CD4-positive, CD25-positive, alpha-beta regulatory T cell (primary cell): ENCODE results near the gene HTR7. TPM values are rescaled to one million over a fixed set of nuclear protein-coding genes. Genes with fewer than 3 reads are reported as not detected.

Source experiments
- ATAC-seq, 2 donors: fragments of 150-1000 bp; cut with Tn5 transposase; one replicate each; pipeline ENCODE4 v1.10.0; 2021; ENCODE audit warnings: low read depth in 2 of 2, moderate number of reproducible peaks in 2 of 2, moderate library complexity in 1 of 2
- DNase-seq, 3 donors: peaks; one replicate each; pipeline versions ENCODE4 v3.0.0 to v3.0.0-alpha.2; 2012 to 2022; ENCODE audit warnings: mixed read lengths in 1 of 3
- H3K27ac ChIP-seq: one replicate; pipeline ENCODE4 v1.7.0; 2013; ENCODE audit warnings: mild to moderate bottlenecking, low read length; ENCODE audit not compliant: insufficient read depth, poor library complexity, severe bottlenecking
- H3K27me3 ChIP-seq: one replicate; pipeline ENCODE4 v1.7.0; 2013; ENCODE audit warnings: low read length; ENCODE audit not compliant: control insufficient read depth, insufficient read depth
- H3K36me3 ChIP-seq: one replicate; pipeline ENCODE4 v1.7.0; 2013; ENCODE audit warnings: mild to moderate bottlenecking, low read length, moderate library complexity; ENCODE audit not compliant: control insufficient read depth, insufficient read depth
- H3K4me1 ChIP-seq: 2 replicates; pipeline ENCODE4 v1.7.0; 2013; ENCODE audit warnings: mild to moderate bottlenecking, low read length; ENCODE audit not compliant: insufficient read depth, control insufficient read depth, poor library complexity, severe bottlenecking
- H3K4me3 ChIP-seq: one replicate; pipeline ENCODE4 v1.7.0; 2013; ENCODE audit warnings: low read depth, mild to moderate bottlenecking, low read length, moderate library complexity
- H3K9me3 ChIP-seq, 2 experiments: 1 replicate in 1 of 2; 2 replicates in 1 of 2; pipeline ENCODE4 v1.7.0; 2013; ENCODE audit warnings: low read length in 2 of 2, mild to moderate bottlenecking in 1 of 2, moderate library complexity in 1 of 2; ENCODE audit not compliant: control insufficient read depth in 2 of 2
- H3K27ac Mint-ChIP-seq, 3 donors: one replicate each; pipeline ENCODE4 v1.8.0; 2020 to 2022; ENCODE audit warnings: mild to moderate bottlenecking in 3 of 3, mixed read lengths in 3 of 3, moderate library complexity in 2 of 3
- H3K27me3 Mint-ChIP-seq: one replicate; pipeline ENCODE4 v1.8.0; 2022; ENCODE audit warnings: mild to moderate bottlenecking, mixed read lengths
- H3K36me3 Mint-ChIP-seq: one replicate; pipeline ENCODE4 v1.8.0; 2020; ENCODE audit warnings: mixed read lengths
- H3K4me1 Mint-ChIP-seq, 4 donors: one replicate each; pipeline ENCODE4 v1.8.0; 2020 to 2022; ENCODE audit warnings: mixed read lengths in 4 of 4, mild to moderate bottlenecking in 1 of 4
- H3K4me3 Mint-ChIP-seq, 4 donors: one replicate each; pipeline ENCODE4 v1.8.0; 2020 to 2022; ENCODE audit warnings: mild to moderate bottlenecking in 4 of 4, mixed read lengths in 4 of 4, moderate library complexity in 3 of 4
- H3K9me3 Mint-ChIP-seq, 7 donors: one replicate each; pipeline ENCODE4 v1.8.0; 2020 to 2022; ENCODE audit warnings: mixed read lengths in 7 of 7, mild to moderate bottlenecking in 3 of 7, moderate library complexity in 2 of 7
- polyA plus RNA-seq, 4 donors: library from polyadenylated mRNA; unstranded; fragments of 300-500 nt; fragmentation: Illumina TruSeq; gene quantifications; one replicate each; pipeline ENCODE4 v1.2.3, GENCODE V29; 2021
- total RNA-seq: library from RNA; stranded (reverse); gene quantifications from one replicate; pipeline ENCODE4 v1.2.3, GENCODE V29; 2022

HTR7 gene
- total and polyA plus RNA-seq, 5 donors from 2014 or later, result not detected

GRCh38 chr10:90858461-90858968, 676 bp upstream of the HTR7 start:
- Histone ChIP-seq H3K9me3 (no peaks in the 10 kb centered on the region), H3K4me3 (peak overlapping the region; percentile 57), H3K4me1 (peaks cover 20% of the 10 kb centered on the region), H3K36me3 (no peaks in the 10 kb centered on the region), H3K27me3 (peaks cover 53% of the 10 kb centered on the region), H3K27ac (no peak overlapping the region)
- H3K4me1 Mint-ChIP-seq, result peaks cover 0 to 13% (median 3%) of the 10 kb centered on the region in 4 donors
- H3K27me3 Mint-ChIP-seq, result peaks cover 79% of the 10 kb centered on the region
- no peaks in the 10 kb centered on the region for H3K36me3 Mint-ChIP-seq
- H3K4me3 Mint-ChIP-seq, result peak overlapping the region; percentile 75 to 91 (median 87)
- H3K27ac Mint-ChIP-seq, result peak overlapping the region in 1 of 3 donors; percentile 12
- no peak for ATAC-seq
- H3K9me3 Mint-ChIP-seq, result peaks cover 0 to 2% (median 0%) of the 10 kb centered on the region in 7 donors
- DNase-seq, result no peak

DNA sequence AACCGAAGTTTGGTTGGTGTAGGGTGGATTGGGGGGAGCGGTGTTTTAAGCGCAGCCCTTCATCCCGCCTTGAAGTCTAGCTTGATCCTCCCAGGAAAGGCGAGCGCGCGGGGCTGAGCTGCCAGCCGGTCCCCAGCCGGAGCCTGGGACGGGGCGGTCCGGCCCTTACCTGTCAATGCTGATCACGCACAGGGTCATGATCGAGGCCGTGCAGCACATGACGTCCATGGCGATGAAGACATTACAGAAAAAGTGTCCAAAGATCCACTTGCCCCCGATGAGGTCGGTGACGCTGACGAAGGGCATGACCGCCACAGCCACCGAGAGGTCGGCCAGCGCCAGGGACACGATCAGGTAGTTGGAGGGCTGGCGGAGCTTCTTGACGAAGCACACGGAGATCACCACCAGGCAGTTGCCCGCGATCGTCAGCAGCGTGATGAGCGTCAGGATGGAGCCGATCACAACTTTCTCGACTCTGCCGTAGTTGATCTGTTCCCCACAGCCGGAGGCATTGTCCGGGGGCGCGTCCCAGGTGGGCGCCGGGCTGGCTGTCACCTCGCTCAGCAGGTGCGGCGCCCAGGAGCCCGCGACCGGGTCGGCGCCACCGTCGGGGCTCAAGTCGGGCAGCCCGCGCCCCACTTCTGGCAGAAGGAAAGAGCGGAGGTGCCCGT, 740 bp downstream of the HTR7 start:
- H3K9me3 Mint-ChIP-seq, result peaks cover 0 to under 1% (median 0%) of the 10 kb centered on the region in 7 donors
- Histone ChIP-seq H3K27ac (no peak overlapping the region), H3K9me3 (no peaks in the 10 kb centered on the region), H3K4me3 (peak overlapping the region; percentile 28), H3K27me3 (peaks cover 48% of the 10 kb centered on the region), H3K36me3 (no peaks in the 10 kb centered on the region), H3K4me1 (peaks cover 20% of the 10 kb centered on the region)
- ATAC-seq (peak; percentile 12 to 26), DNase-seq (peak in 1 of 3 donors; percentile 7)
- H3K4me3 Mint-ChIP-seq, result peak overlapping the region; percentile 12 to 91 (median 76)
- H3K4me1 Mint-ChIP-seq, result peaks cover 0 to 13% (median 3%) of the 10 kb centered on the region in 4 donors
- H3K36me3 Mint-ChIP-seq, result no peaks in the 10 kb centered on the region
- peak overlapping the region; percentile 34 to 63 (median 35) for H3K27ac Mint-ChIP-seq
- H3K27me3 Mint-ChIP-seq, result peaks cover 81% of the 10 kb centered on the region

DNA sequence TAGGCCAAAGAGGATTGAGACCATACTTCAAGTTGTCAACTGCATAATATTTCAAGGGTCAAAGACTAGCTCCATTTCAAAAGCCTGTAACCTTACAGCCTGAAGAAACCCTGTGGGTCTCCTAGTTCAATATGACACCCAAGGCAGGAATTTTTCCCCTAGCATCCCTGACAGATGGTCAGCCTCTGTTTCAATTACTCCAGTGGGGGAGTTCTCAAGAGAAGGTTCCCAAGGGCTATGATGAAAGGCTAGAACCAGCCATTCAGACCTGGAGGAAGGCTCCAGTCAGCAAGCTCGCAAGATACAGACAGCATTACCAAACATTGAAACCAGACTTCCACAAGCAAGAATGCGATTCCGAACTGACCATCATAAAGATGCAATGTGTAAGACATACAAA, 1.6 kb downstream of the HTR7 start:
- Mint-ChIP-seq H3K27ac (no peak overlapping the region), H3K4me3 (peak overlapping the region; percentile 11 to 86 (median 42)), H3K4me1 (peaks cover 0 to 13% (median 3%) of the 10 kb centered on the region in 4 donors), H3K9me3 (peaks cover 0 to 6% (median 0%) of the 10 kb centered on the region in 7 donors), H3K27me3 (peaks cover 77% of the 10 kb centered on the region), H3K36me3 (no peaks in the 10 kb centered on the region)
- H3K4me3 ChIP-seq, result no peak overlapping the region
- H3K4me1 ChIP-seq, result peaks cover 20% of the 10 kb centered on the region
- ATAC-seq, result no peak
- peaks cover 0 to 2% of the 10 kb centered on the region in 2 experiments for H3K9me3 ChIP-seq
- DNase-seq, result no peak
- H3K27me3 ChIP-seq, result peaks cover 48% of the 10 kb centered on the region
- H3K27ac ChIP-seq, result no peak overlapping the region
- no peaks in the 10 kb centered on the region for H3K36me3 ChIP-seq

- no peak overlapping the region for H3K4me3 ChIP-seq
- no peaks in the 10 kb centered on the region for H3K36me3 ChIP-seq
- Mint-ChIP-seq H3K4me3 (no peak overlapping the region), H3K27me3 (peaks cover 71% of the 10 kb centered on the region), H3K4me1 (peaks cover 0 to 13% (median 3%) of the 10 kb centered on the region in 4 donors), H3K36me3 (peaks cover 5% of the 10 kb centered on the region), H3K9me3 (peaks cover 0 to 16% (median 7%) of the 10 kb centered on the region in 7 donors), H3K27ac (no peak overlapping the region)
- peaks cover 9 to 14% of the 10 kb centered on the region in 2 experiments for H3K9me3 ChIP-seq
- DNase-seq (no peak), ATAC-seq (no peak)
- H3K27me3 ChIP-seq, result peaks cover 42% of the 10 kb centered on the region
- no peak overlapping the region for H3K27ac ChIP-seq
- H3K4me1 ChIP-seq, result peaks cover 20% of the 10 kb centered on the region
These were observed 2.7 kb downstream of the HTR7 start for GRCh38 chr10:90855126-90855525.

- Histone ChIP-seq H3K4me3 (no peak overlapping the region), H3K36me3 (no peaks in the 10 kb centered on the region), H3K27me3 (peaks cover 27% of the 10 kb centered on the region), H3K27ac (no peak overlapping the region), H3K9me3 (peaks cover 12 to 17% of the 10 kb centered on the region in 2 experiments), H3K4me1 (no peaks in the 10 kb centered on the region)
- Mint-ChIP-seq H3K27me3 (peaks cover 39% of the 10 kb centered on the region), H3K4me3 (no peak overlapping the region), H3K36me3 (peaks cover 5% of the 10 kb centered on the region), H3K9me3 (peaks cover 0 to 20% (median 7%) of the 10 kb centered on the region in 7 donors), H3K4me1 (no peaks in the 10 kb centered on the region), H3K27ac (no peak overlapping the region)
- DNase-seq (no peak), ATAC-seq (no peak)
These were observed 7.7 kb downstream of the HTR7 start for GRCh38 chr10:90849956-90850749.

DNA sequence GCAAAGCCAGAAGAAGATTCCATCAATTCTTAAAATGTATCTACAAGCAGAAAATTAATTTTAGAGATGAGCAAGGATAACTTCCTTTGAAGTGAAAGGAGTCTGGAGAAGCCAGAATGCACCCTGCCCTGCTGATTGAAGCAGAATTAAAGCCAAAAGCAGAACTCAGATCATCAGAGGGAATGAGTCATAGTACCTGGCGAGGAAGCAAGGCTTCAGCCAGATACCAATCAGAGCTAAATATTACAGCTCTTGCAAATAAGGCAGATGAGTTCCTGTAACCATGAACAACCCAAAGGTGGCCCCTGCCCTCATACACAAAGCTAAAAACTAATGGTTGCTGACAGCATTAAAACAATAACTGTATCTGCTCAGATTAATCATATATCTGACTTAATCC, 10.4 kb downstream of the HTR7 start:
- no peak overlapping the region for H3K27ac ChIP-seq
- H3K9me3 ChIP-seq, result peaks cover 12 to 17% of the 10 kb centered on the region in 2 experiments
- DNase-seq, result peak in 1 of 3 donors; percentile 10
- peak; percentile 40 to 52 for ATAC-seq
- no peaks in the 10 kb centered on the region for H3K36me3 ChIP-seq
- Mint-ChIP-seq H3K27me3 (peaks cover 28% of the 10 kb centered on the region), H3K4me3 (no peak overlapping the region), H3K36me3 (peaks cover 5% of the 10 kb centered on the region), H3K27ac (no peak overlapping the region), H3K9me3 (peaks cover 0 to 20% (median 7%) of the 10 kb centered on the region in 7 donors), H3K4me1 (no peaks in the 10 kb centered on the region)
- no peak overlapping the region for H3K4me3 ChIP-seq
- no peaks in the 10 kb centered on the region for H3K4me1 ChIP-seq
- peaks cover 16% of the 10 kb centered on the region for H3K27me3 ChIP-seq

DNA sequence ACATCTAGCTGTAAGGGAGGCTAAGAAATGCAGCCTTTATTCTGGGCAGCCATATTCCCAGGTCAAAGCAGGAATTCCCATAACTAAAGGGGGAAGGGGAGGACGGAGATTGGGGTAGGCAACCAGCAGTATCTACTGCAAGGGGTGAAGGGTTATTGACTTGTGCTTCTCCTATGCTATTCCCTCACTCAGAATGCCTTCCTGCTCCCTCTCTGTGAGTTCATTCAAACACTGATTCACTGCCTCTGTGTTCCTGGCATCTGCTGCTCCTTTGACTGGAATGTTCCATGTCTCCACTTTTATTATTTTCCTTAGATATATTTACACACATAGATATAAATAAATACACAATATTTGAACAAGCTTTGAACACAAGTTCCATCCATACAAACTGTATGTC, 11.1 kb downstream of the HTR7 start:
- Histone ChIP-seq H3K9me3 (peaks cover 12 to 17% of the 10 kb centered on the region in 2 experiments), H3K4me3 (no peak overlapping the region), H3K4me1 (no peaks in the 10 kb centered on the region), H3K36me3 (no peaks in the 10 kb centered on the region), H3K27ac (no peak overlapping the region), H3K27me3 (peaks cover 18% of the 10 kb centered on the region)
- H3K27me3 Mint-ChIP-seq, result peaks cover 27% of the 10 kb centered on the region
- DNase-seq, result no peak
- H3K9me3 Mint-ChIP-seq, result peaks cover 0 to 18% (median 7%) of the 10 kb centered on the region in 7 donors
- H3K36me3 Mint-ChIP-seq, result peaks cover 5% of the 10 kb centered on the region
- H3K4me3 Mint-ChIP-seq, result no peak overlapping the region
- no peak for ATAC-seq
- no peak overlapping the region for H3K27ac Mint-ChIP-seq
- no peaks in the 10 kb centered on the region for H3K4me1 Mint-ChIP-seq
